GM18951 (cell line): ENCODE results near the gene NET1.

Source experiments
- POLR2A ChIP-seq: IDR thresholded peaks from 4 replicates; pipeline ENCODE4 v1.6.1; 2011; ENCODE audit warnings: mild to moderate bottlenecking; ENCODE audit not compliant: insufficient read length, insufficient read depth; ENCODE audit errors: extremely low read depth
- in situ Hi-C: fragments of 300-500 bp; cut with MboI; formaldehyde crosslinking; loops from one replicate; pipeline ENCODE4 v1.12.0; 2022; ENCODE audit warnings: low sequenced_read_pairs, mixed read lengths, inconsistent platforms; ENCODE audit not compliant: unreplicated experiment

The NET1 gene, protein sequence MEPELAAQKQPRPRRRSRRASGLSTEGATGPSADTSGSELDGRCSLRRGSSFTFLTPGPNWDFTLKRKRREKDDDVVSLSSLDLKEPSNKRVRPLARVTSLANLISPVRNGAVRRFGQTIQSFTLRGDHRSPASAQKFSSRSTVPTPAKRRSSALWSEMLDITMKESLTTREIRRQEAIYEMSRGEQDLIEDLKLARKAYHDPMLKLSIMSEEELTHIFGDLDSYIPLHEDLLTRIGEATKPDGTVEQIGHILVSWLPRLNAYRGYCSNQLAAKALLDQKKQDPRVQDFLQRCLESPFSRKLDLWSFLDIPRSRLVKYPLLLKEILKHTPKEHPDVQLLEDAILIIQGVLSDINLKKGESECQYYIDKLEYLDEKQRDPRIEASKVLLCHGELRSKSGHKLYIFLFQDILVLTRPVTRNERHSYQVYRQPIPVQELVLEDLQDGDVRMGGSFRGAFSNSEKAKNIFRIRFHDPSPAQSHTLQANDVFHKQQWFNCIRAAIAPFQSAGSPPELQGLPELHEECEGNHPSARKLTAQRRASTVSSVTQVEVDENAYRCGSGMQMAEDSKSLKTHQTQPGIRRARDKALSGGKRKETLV

DNA sequence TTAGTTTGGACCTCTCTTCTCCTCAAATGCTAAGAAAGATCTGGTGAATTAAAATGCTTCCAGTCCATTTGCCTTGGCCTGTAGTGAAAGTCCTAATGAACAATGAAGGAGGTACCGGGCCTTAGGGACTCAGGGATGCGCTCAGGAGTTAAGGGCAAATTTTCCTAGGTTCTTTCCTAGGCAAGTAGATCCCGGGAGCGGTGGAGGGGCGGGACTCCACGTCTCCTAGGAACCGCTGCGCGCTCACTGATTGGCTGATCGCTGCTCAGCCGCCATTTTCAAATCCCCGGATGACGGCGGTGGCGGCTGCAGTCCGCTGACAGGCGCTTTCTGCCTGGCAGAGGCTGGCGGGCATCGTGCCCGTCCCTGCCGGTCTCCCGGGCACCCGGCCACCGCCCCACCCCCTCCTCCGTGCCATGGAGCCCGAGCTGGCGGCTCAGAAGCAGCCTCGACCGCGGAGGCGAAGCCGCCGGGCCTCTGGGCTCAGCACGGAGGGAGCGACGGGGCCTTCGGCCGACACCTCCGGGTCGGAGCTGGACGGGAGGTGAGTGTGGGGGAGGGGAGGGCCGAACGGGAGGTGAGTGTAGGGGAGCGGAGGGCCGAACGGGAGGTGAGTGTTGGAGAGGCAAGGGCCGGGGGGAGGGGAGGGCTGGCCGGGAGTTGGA, at the start of gene NET1:
NET1 (plus strand) TSS at position 281 of the 665 bp plus-strand sequence; CDS start at position 417, 136 bp downstream.
- in situ Hi-C loops = no loop called here
- peak; percentile 56 for TF ChIP-seq POLR2A

- no peak for TF ChIP-seq POLR2A
- in situ Hi-C loops = no loop called here
These were observed 49.5 kb upstream of the NET1 start for GRCh38 chr10:5362873-5363272.

DNA sequence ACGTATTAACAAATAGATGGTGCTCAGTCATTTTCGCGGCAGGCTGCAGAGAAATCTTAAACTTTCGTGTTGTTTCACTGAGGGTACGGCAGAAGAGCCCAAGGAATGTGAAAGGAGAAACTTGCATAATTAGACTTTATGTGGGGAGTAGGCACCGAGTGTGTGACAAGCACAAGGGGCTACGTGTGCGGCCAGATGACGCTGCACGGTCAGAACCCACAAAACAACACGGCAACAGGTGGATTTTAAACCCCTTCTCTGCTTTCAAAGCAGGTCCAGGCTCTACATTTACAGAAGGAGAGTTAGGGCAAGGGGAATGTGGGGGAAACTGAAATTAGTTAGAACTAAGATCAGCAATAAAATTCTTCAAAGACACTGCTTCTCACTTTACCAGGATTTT, 48.0 kb upstream of the NET1 start:
- TF ChIP-seq POLR2A = no peak
- in situ Hi-C loops = no loop called here

DNA sequence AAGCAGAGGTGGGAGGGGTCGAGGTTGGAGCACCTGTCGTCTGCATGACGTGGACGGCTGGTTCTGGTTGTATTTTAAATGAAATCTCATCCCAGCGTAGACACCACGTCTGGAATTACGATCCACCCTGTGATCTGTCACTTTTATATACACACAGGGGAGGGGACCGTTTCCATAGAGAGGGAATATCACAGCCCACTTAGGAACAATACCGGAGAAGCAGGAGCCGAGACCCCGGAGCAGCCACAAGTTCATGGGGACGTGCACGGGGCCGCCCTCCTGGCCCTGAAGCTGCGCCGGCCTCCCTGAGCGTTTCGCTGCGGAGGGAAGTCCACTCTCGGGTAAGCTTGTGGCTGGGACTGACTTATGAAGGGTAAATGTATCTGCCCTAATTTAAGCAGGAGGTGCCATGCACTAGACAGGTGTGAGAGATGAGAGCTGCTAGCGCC, 47.4 kb upstream of the NET1 start, which contains the start of gene UCN3:
UCN3 (plus strand) TSS at position 77 of the 449 bp plus-strand sequence. CDS start 8,755 bp downstream, outside the sequence.
- in situ Hi-C loops = no loop called here
- no peak for TF ChIP-seq POLR2A

DNA sequence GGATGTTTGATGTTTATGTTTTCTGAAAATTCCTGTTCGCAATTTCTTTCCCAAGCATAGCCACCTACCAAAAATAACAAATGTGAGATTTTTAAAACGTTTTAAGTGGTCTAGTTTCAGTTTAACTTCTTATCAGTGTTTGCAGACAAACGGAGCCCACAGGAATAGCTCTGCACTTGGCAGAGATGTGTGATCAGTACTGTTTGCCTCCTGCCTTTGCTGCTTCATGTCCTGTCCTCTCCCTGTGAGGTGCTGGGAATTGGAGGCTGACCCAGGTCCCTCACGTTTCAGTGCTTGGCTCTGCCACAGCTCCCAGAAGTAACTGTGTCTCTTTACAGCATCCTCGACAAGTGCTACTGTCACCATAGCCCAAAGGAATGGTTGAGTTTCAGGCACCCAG, 46.4 kb upstream of the NET1 start:
- in situ Hi-C loops = no loop called here
- TF ChIP-seq POLR2A = no peak

DNA sequence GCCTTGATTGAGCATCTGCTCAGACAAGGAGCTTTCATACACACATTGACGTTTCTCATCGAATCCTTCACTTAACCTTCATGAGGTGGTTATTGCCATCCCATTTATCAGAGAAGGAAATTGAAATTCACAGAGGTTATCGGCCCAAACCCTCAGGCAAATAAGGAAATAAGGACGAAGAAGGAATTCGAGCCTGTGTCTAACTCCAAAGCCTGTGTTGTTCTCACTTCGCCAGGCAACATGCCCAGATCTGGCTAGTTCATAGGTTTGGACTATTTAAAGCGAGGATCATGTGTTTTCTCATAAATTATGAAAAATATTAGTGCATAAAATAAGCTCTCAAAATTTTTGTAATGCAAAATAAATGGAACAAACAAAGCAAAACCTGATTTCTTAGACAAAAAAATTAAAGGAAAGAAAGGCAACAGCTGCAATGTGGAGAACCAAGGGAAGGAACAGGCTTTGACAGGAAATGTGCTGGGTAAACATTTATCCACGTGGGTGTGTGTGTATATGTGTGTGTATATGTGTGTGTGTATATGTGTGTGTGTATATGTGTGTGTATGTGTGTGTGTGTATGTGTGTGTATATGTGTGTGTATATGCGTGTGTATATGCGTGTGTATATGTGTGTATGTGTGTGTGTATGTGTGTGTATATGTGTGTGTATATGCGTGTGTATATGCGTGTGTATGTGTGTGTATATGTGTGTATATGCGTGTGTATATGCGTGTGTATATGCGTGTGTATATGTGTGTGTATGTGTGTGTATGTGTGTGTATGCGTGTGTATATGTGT, 42.8 kb upstream of the NET1 start:
- in situ Hi-C loops = no loop called here

GRCh38 chr10:5370493-5371352, 41.6 kb upstream of the NET1 start:
- TF ChIP-seq POLR2A = no peak
- in situ Hi-C loops = no loop called here

More for the DNA sequence above, 42.8 kb upstream of the NET1 start:
- no peak for TF ChIP-seq POLR2A

DNA sequence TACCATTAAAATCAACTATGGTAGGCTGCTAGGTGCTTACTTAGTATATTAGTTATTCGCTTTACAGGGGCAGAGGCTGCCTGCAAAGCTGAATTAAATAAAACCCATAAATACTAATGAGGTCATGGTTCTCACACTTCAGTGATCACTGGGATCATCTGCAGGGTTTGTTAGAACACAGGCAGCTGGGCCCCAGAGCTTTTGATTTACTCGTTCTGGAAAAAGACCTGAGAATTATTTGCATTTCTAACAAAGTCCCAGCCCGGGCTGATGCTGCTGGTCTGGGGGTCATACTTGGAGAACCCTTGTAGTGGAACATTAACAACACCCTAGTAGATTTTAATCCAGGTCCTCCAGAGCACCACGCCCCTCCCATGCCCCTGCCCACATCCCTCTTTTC, 39.0 kb upstream of the NET1 start:
- in situ Hi-C loops = no loop called here
- no peak for TF ChIP-seq POLR2A

GRCh38 chr10:5373891-5374611, 38.3 kb upstream of the NET1 start:
- in situ Hi-C loops = no loop called here
- TF ChIP-seq POLR2A = no peak

DNA sequence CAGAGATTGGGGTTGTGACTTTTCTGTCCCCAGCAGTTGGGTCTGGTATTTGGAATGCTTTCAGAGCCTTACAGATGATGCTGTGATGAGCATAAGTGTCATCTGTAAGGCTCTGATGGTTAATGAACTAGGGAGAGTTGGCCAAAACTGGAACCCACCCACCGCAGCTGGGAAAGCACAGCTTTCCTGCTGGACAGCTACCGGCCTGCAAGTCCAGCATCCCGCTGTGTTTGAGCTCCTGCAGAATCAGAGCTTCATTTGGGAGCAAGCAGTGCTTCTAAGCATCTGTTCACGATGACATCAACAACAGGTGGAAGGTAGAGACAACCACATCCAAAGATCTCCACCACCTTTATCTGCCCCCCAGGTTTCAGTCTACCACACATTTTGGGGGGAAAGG, 35.9 kb upstream of the NET1 start:
- in situ Hi-C loops = loop anchor here (25.0 kb wide), 1 partner anchor 539 kb away; the partner anchor contains the start of gene AKR1E2
- TF ChIP-seq POLR2A = no peak

DNA sequence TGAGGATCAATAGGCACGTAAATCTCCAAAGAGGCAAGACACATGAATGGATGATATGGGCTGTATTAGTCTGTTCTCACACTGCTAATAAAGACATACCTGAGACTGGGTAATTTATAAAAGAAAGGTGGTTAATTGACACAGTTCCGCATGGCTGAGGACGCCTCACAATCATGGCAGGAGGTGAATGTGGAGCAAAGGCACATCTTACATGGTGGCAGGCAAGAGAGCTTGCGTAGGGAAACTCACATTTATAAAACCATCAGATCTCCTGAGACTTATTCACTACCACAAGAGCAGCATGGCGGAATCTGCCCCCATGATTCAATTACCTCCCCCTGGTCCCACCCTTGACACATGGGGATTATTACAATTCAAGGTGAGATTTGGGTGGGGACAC, 33.2 kb upstream of the NET1 start:
- in situ Hi-C loops = loop anchor here (25.0 kb wide), 1 partner anchor 542 kb away; the partner anchor contains the start of gene AKR1E2

DNA sequence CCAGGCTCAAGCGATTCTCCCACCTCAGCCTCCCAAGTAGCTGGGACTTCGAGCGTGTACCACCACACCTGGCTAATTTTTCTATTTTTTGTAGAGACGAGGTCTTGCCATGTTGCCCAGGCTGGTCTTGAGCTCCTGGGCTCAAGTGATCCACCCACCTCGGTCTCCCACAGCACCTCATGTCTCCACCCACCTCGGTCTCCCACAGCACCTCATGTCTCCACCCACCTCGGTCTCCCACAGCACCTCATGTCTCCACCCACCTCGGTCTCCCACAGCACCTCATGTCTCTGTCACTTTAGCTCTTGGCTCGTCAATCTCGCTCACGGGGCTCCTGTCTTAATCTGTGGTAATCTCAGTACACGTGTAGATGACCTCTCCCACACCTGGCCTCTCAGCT, 32.0 kb upstream of the NET1 start:
- in situ Hi-C loops = loop anchor here (25.0 kb wide), 1 partner anchor 543 kb away; the partner anchor contains the start of gene AKR1E2
